Fibroblast of mammary gland (primary cell): ENCODE measurements around the gene ATXN1.

Experiments
- DNase-seq: peaks from one replicate; pipeline ENCODE4 v3.0.0-alpha.2; 2010; ENCODE audit warnings: low read depth
- H3K4me3 ChIP-seq: 2 replicates; pipeline ENCODE4 v1.5.1; 2011; ENCODE audit warnings: low read depth, mild to moderate bottlenecking, low read length, moderate library complexity; ENCODE audit not compliant: control insufficient read depth
- TF ChIP-seq, protein P1 (sequence below): conservative IDR thresholded peaks from 2 replicates; pipeline ENCODE4 v1.5.1; 2011; ENCODE audit warnings: low read depth, low read length, inconsistent platforms; ENCODE audit not compliant: control insufficient read depth, insufficient read depth

Gene ATXN1

DNA sequence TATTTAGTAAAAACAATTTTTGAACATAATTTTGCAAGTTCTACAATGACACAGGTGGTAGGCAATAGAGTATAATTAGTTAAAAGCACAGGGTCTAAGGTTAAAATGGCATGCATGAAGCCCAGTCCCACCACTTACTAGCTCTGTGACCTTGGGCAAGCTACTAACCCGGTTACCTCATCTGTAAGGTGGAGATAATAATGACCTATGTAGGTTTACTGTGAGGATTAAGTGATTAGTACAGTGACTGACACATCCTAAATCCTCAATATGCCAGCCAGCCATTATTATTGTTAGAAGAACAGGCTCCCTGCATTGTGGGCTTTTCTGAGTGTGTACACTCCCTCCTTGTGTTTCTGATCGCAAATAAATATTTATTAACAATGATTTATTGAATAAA lies 26.2 kb downstream of the ATXN1 start:
- DNase-seq, result no peak
- TF ChIP-seq, protein P1, sequence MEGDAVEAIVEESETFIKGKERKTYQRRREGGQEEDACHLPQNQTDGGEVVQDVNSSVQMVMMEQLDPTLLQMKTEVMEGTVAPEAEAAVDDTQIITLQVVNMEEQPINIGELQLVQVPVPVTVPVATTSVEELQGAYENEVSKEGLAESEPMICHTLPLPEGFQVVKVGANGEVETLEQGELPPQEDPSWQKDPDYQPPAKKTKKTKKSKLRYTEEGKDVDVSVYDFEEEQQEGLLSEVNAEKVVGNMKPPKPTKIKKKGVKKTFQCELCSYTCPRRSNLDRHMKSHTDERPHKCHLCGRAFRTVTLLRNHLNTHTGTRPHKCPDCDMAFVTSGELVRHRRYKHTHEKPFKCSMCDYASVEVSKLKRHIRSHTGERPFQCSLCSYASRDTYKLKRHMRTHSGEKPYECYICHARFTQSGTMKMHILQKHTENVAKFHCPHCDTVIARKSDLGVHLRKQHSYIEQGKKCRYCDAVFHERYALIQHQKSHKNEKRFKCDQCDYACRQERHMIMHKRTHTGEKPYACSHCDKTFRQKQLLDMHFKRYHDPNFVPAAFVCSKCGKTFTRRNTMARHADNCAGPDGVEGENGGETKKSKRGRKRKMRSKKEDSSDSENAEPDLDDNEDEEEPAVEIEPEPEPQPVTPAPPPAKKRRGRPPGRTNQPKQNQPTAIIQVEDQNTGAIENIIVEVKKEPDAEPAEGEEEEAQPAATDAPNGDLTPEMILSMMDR, result no peak
- H3K4me3 ChIP-seq, result no peak overlapping the region

DNA sequence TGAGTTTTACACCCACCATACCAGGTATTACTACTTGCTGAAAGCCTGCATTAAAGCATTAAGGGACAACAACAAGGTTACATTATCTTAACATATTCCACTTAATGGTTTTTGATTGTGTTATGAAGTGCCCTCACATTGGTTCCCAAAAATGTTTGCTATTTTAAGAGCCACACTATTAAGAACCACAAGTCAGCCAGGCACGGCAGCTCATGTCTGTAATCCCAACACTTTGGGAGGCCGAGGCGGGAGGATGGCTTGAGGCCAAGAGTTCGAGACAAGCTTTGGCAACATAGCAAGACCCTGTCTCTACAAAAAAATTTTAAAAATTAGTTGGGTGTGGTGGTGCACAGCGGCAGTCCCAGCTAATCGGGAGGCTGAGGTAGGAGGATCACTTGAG lies 28.2 kb downstream of the ATXN1 start:
- DNase-seq, result no peak
- TF ChIP-seq, protein P1, result no peak
- no peak overlapping the region for H3K4me3 ChIP-seq

DNA sequence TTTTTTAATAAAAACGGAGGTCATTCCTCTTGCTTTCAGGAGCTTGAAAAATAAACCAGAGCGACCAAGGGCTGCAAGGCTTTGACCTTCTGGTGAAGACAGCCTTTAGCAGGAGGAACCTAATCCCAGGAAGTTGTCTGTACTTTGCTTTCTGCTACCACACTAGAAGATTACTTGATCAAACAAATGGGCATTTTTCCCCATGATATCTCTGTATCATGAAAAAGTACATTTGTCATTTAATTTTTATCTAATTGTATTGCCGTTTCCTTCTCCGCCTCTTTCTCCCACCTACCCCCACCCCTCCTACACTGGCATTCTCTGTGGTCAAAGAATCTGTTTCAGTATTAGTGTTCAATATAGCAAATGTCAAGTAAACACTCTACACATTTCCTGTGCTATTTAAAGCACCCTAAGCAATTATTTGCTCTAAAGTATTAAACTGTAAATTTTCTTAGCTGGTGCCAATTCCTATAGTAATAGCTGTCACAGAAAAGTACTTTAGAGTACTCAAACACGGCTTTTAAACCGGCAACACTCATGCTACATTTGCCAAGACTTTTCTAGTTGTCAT lies 29.7 kb downstream of the ATXN1 start:
- no peak overlapping the region for H3K4me3 ChIP-seq
- no peak for DNase-seq
- TF ChIP-seq, protein P1, result no peak

DNA sequence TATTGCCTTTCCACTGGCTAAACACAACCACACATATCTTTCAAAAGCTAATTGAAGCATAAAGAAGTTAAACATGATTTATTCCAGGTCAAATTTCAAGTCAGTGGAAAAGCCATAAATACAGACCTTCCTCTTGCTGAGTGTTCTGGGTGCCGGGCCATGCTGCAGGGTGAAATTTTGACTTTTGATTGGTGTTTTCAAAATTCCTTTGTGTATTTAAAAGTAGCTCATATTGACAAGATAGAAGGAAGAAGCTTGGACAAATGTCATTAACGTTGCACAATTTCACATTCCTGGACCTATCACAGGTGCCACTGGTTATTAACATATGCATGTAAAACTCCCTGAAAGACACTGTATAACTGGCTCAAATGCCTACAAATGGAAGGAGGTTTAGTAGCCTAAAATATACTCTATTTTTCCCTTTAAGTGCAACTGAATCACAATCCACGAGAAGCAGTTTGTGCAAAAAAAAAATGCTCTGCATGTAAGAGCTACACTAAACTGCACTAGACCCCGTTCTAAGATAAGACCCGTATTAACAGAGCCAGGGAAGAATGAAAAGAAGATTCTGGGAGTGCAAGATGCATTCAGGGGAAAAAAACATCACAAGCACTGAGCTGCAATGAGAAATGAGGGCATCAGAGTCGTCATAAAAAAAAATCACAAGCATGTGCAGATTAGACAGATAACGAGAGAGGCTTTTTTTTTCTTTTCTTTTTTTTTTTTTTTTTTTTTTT lies 30.4 kb downstream of the ATXN1 start:
- no peak overlapping the region for H3K4me3 ChIP-seq
- TF ChIP-seq, protein P1, result no peak
- no peak for DNase-seq

DNA sequence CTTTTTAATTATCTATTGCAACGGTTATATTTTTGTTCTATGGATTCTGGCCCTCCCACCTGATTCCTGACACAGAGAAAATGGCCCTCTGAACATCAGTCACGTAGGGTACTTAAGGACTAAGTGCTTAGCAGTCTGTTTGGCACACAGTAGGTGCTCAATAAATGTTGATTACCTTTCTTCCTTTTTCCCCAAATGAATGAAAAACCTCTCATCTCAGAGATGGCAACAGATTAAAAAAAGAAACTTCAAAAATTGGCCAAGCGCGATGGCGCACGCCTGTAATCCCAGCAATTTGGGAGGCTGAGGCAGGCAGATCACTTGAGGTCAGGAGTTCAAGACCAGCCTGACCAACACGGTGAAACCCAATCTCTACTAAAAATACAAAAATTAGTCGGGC lies 31.5 kb downstream of the ATXN1 start:
- TF ChIP-seq, protein P1, result no peak
- no peak overlapping the region for H3K4me3 ChIP-seq
- no peak for DNase-seq

DNA sequence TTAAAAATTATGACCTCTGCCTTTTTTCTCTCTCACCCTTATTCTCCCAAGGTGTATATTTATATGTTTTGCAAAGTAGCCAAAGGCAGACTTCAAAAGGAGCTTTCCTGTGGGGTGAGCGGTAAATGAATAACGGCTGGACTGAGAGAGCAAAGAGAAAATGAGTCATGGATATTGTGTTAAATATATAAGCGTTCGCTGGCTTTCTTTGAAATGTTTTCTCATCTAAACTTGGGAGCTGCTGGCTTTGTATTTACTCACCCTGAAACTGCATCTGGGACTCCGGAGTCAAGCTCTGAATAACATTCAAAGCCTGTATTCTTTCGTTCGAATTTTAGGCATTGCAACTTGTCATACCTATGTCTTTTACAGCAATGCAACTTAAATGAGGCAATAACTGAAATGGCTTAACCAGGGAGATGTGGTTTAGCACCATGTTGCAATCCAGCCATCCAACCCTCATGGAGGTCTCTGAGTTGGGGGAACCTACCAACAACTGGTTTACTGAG lies 32.0 kb downstream of the ATXN1 start:
- TF ChIP-seq, protein P1, result no peak
- peak; percentile 69 for DNase-seq

More for the DNA sequence above, 32.0 kb downstream of the ATXN1 start:
- H3K4me3 ChIP-seq, result no peak overlapping the region
